NCI-H524 (cell line): ENCODE measurements around the gene ADAMTS18.
A peak's percentile ranks its signal among the peaks of the same experiment; 100 is the strongest.
"Not testable (repeated sequence)": the region's sequence is repeated elsewhere in the genome, so short reads cannot be mapped to it uniquely, and the experiment has no call there.

Experiments
- DNase-seq, 2 experiments: peaks; one replicate each; lab custom pipeline; 2025; lab: John Stamatoyannopoulos, UW

Gene ADAMTS18

GRCh38 chr16:77434530-77435271, at the start of gene ADAMTS18:
Gene ADAMTS18, minus strand, starts transcription at chr16:77435034. Its CDS starts 339 bp downstream, at chr16:77434695.
- DNase-seq: peak in 1 of 2 experiments; percentile 53

GRCh38 chr16:77480681-77481315, 46.0 kb upstream of the ADAMTS18 start:
- DNase-seq: peak in 1 of 2 experiments; percentile 20

GRCh38 chr16:77472262-77472661, 37.4 kb upstream of the ADAMTS18 start:
- no peak for DNase-seq

GRCh38 chr16:77470851-77471250, 36.0 kb upstream of the ADAMTS18 start:
- no peak for DNase-seq

DNA sequence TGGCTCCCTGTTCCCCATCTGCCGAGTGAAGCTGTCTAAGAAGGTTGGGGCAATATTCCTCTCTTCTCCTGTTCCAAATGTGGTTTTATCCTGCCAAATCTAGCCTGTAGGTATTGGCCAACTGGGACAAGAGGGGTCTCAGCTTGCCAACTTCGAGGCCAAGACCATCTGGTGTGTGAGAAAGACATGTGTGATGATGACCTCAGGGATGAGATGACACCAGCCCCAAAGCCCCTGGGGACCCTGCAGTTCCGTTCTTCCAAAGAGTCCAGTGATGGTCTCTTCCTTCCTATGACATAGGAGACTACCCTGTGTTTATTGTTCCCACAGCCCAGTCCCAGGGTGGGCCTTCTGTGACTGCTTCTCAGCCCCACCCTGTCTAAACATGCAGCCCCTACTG, 34.8 kb upstream of the ADAMTS18 start:
- no peak for DNase-seq

DNA sequence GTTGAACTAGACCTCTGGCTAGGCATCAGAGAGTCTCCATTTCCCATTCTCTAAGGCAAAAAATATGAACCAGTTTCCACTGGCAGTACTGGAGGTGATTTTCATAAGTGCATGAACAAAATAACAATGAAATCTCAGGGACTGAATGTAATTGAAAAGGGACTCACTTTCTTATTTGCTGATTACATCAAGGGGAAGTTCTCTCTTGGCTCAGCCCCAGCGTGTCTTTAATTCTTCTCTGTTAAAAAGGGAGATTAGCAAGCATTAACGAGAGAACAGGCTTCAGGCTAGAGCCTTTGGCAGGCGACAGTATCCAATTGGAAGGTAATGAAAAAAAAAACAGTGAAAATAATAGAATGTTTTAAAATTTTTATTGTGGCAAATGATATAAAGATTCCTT, 34.0 kb upstream of the ADAMTS18 start:
- peak; percentile 12 to 37 for DNase-seq

DNA sequence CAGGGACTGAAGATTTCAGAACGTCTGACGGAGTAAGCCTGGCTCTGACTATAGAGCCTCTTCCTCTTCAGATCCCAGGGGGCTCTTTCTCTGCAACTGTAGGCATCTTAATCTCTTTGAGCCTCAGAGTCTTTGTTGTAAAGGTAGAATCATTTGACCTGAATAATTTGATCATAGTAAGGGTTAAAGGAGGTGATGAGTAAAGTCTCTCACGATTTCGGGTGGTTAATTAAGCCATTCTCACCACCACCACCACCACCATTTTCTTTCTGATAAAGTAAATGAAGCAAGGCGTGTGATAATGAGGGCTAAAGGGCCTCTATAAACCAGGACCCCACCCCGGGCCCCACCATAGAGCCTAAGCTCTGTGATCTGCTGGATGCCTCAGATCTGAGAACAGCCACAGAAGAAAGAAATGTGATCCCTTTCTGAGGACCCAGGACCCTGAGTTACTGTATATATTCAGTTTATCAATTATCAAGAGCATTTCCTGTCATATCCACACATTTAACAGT, 33.0 kb upstream of the ADAMTS18 start:
- no peak for DNase-seq

DNA sequence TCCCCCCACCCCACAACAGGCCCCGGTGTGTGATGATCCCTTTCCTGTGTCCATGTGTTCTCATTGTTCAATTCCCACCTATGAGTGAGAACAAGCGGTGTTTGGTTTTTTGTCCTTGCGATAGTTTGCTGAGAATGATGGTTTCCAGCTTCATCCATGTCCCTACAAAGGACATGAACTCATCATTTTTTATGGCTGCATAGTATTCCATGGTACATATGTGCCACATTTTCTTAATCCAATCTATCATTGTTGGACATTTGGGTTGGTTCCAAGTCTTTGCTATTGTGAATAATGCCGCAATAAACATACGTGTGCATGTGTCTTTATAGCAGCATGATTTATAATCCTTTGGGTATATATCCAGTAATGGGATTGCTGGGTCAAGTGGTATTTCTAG, 28.8 kb upstream of the ADAMTS18 start:
- DNase-seq: not testable (repeated sequence)

GRCh38 chr16:77462894-77463293, 28.1 kb upstream of the ADAMTS18 start:
- no peak for DNase-seq

GRCh38 chr16:77459534-77460254, 24.9 kb upstream of the ADAMTS18 start:
- DNase-seq: peak in 1 of 2 experiments; percentile 13

DNA sequence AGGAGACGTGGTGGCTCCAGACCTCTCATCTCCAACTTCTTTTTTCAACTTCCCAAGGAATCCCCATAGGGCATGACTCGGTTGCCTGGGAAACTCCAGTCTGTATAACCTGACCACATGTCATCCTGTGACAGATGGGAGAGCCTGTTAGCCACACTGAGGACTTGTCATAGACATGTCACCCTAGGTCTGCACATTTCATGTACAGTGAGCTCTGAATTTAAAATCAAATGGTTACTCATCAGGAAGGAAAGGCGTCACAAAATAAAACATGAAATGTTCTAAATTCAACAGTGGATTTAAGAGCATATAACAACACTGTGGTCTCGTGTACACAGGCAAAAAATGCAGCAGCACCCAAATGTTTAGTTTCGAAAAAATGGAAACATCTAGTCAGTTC, 22.2 kb upstream of the ADAMTS18 start:
- DNase-seq: peak; percentile 58 to 84

GRCh38 chr16:77452243-77452642, 17.4 kb upstream of the ADAMTS18 start:
- DNase-seq: no peak

DNA sequence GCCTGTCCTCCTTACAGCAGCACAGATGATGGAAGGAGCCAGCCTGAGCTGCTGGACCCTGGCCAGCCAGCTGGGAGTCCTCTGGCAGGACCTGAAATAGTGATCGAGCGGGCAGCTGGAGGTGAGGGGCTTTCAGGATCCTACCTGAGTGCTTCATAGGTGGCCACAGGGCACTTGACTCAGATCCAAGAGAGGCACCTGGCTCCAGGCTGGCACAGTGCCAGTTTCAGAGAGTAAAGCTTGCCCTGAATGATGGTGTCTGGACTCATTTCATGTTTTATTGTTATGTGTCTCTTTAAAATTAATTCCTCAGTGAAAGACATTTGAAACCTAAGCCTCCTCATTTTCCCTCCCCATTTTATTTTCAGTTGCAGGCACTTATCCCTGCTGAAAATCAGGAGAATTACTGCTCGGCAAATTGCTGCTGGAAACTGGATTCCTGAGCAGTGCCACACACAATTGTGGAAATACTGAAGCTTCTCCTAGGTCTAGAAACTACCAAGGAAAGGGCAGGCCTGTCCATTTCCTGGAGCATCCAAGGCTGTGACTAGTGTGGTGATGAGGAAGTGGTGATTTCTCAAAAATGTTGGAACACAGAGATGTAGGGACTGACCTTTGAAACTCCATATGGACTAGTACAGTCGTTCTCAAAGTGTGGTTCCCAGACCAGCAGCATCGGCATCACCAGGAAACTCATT, 16.1 kb upstream of the ADAMTS18 start:
- peak; percentile 16 to 55 for DNase-seq

- DNase-seq: peak in 1 of 2 experiments; percentile 40
These were observed 14.4 kb upstream of the ADAMTS18 start for GRCh38 chr16:77449208-77449607.

DNA sequence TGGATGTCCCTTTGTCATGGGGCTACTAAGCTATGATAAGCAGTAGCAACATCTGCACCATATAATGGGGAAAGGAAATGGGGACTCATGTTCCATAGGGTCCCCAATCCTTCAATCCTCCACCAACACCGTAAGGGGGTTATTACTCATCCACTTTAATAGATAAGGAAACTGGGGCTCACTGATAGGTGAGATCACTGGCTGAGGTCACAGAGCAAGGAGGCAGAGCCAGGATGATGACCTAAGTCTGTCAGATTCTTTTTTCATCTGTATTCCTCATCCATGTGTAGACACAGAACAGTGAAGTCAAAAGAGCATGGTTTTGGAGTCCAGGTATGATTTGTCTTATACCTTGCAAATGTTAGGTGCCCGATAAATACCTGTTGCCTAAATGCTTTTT, 10.5 kb upstream of the ADAMTS18 start:
- no peak for DNase-seq

- DNase-seq: no peak
These were observed 9.3 kb upstream of the ADAMTS18 start for GRCh38 chr16:77444147-77444460.

- DNase-seq: no peak
These were observed 8.7 kb upstream of the ADAMTS18 start for GRCh38 chr16:77443357-77444146.

GRCh38 chr16:77442078-77442477, 7.2 kb upstream of the ADAMTS18 start:
- no peak for DNase-seq

DNA sequence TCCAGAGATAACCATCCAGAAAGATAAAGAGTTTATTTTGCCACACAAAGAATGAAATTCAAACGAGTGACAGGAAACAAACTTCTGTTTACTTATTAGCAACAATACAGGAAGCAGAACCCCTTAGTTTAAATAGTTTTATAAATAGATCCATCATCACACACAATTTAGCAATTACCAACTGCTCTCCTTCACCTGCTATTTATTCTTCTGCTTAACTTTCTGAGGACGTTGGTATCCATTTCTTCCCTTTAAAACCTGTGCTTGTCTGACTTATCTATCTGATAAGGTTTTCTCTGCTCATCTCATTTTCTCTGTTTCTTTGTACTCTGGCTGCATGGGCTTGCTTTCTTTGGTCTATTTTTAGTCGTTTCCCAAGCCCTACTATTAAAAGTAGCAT, 4.3 kb upstream of the ADAMTS18 start:
- no peak for DNase-seq

GRCh38 chr16:77437859-77438258, 3.0 kb upstream of the ADAMTS18 start:
- DNase-seq: peak in 1 of 2 experiments; percentile 26

DNA sequence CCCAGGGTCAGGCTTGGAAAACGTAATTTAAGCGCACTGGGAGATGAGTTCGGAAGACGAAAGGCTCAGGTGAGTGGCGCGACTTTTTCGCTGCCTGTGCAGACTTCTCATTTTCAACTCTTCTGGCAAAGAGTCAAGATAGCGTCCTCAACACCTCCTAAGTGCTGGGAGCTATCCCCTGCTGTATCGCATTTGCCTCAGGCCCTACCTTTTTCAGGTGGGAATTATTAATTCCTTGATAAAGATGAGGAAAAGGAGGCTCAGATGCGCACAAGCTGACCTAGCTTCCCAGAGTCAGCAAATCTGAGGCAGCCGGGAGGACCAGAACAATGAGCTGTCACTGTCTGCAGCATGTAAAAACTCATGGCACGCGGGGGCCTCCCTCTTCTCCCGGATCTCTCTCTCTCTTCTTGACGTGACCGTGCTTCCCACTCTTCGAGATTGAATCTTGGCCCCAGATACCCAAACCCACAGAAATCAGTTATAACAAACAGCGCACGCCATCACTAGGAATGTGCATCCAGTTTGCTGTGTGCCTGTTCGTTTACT, 512 bp upstream of the ADAMTS18 start:
- no peak for DNase-seq
